ENCODE measurements around the gene PSME1.

Gene PSME1

GRCh38 chr14:24147761-24148428 is 11.9 kb downstream of the PSME1 start:
- no peak for DNase-seq

- no peak for DNase-seq
Observed at GRCh38 chr14:24149302-24149969, 13.4 kb downstream of the PSME1 start.

DNA sequence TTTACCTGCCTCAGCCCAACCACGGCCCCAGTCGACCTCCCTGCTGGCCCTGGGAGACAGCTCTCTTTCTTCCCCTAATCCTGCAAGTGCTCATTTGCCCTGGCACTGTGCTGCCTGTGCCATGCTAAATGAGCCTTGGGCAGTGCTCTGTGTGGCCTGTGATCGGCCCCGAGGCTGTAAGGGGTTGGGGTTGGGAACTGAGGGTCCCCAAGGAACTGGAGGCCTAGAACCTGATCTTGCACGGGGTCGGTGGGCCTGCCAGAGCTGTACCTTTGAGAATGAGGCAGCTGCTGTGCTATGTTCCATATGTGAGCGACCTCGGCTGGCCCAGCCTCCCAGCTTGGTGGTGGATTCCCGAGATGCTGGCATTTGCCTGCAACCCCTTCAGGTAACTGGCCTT is 14.1 kb downstream of the PSME1 start:
- DNase-seq = no peak

DNA sequence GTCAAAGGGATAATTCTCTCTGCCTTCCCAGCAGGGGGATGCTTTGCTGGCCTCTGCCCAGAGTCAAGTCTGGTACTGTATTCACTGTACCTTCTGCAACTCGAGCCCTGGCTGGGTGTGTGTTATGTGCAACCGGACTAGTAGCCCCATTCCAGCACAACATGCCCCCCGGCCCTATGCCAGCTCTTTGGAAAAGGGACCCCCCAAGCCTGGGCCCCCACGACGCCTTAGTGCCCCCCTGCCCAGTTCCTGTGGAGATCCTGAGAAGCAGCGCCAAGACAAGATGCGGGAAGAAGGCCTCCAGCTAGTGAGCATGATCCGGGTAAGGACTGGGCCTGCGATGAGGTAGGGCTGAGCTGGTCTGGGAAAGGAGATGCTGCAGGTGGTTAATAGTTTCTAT is 14.6 kb downstream of the PSME1 start:
- DNase-seq = no peak

- DNase-seq = no peak
Observed at GRCh38 chr14:24150993-24151392, 15.0 kb downstream of the PSME1 start.

GRCh38 chr14:24151404-24152080 is 15.5 kb downstream of the PSME1 start:
- DNase-seq = no peak

GRCh38 chr14:24155100-24155499 is 19.1 kb downstream of the PSME1 start:
- no peak for DNase-seq

- no peak for DNase-seq
Observed at GRCh38 chr14:24156840-24157239, 20.8 kb downstream of the PSME1 start.

GRCh38 chr14:24157331-24157730 is 21.3 kb downstream of the PSME1 start:
- no peak for DNase-seq

DNA sequence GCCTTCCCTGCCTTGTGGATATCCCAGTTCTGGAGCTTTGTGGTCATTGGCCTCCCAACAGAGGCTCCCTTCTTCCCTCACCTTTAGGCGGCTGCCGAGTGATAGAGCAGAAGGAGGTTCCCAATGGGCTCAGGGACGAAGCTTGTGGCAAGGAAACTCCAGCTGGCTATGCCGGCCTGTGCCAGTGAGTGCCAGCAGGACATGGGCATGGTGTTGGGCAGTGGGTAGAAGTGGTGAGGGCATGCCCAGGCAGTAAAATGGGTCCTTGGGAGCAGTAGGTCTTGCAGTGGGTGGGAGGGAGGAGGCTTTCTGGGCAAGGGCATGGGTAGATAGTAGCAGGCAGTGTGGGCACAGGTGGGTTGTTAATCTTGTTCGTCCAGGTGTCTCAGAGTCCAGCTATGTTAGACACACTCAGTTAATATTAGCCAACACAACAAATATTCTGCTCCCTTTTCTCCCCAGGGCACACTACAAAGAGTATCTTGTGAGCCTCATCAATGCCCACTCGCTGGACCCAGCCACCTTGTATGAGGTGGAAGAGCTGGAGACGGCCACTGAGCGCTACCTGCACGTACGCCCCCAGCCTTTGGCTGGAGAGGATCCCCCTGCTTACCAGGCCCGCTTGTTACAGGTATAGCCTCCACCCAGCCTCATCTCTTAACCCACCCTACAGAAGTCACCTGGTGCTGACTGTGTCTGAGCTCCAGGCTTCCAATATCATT is 23.9 kb downstream of the PSME1 start:
- no peak for DNase-seq

DNA sequence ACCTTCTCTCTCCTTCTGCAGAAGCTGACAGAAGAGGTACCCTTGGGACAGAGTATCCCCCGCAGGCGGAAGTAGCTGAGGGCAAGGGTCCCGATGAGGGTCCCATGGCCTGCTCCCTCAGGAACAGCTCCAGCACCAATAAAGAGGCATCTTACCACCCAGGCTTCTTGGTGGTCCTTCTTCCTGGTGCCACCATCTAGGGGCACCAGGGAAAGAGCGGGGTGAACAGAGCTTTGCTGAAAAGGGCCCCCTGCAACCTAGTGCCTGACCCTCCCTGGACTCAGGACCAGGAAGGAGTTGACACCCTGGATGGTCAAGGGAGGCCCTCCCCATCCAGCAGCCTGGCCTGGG is 24.5 kb downstream of the PSME1 start:
- DNase-seq = no peak

GRCh38 chr14:24160850-24161804 is 25.1 kb downstream of the PSME1 start, which contains the start of gene IRF9:
TSS of gene IRF9 (plus strand) at chr14:24161265. CDS start at chr14:24162145, 880 bp downstream.
- peak; percentile 98 for DNase-seq

DNA sequence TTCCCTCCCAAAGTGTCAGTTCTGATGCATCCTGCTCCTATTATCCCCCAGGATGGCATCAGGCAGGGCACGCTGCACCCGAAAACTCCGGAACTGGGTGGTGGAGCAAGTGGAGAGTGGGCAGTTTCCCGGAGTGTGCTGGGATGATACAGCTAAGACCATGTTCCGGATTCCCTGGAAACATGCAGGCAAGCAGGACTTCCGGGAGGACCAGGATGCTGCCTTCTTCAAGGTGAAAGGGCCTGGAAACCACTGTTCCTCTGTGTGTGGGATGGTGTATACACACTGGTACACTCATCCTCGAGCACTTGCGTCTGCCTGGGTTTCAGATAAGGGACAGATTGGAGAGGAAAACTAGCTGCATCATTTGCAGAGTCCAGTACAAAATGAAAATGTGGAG is 26.1 kb downstream of the PSME1 start:
- DNase-seq = peak; percentile 8

- no peak for DNase-seq
Observed at GRCh38 chr14:24164518-24164991, 28.6 kb downstream of the PSME1 start.

DNA sequence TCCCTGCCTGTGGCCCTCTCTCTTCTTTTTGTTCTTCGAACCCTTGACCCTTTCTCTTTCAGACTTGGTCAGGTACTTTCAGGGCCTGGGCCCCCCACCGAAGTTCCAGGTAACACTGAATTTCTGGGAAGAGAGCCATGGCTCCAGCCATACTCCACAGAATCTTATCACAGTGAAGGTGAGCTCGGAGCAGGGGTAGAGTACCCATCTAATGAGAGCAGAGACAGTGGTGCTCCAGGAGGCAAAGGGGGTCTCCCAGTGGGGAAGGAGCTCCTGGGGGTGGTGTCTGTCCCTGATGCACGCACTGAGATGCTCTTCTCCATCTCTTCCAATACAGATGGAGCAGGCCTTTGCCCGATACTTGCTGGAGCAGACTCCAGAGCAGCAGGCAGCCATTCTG is 29.8 kb downstream of the PSME1 start:
- no peak for DNase-seq

GRCh38 chr14:24167469-24168114 is 31.6 kb downstream of the PSME1 start:
- no peak for DNase-seq

GRCh38 chr14:24171422-24172260 is 35.6 kb downstream of the PSME1 start, which contains the start of gene REC8:
TSS of gene REC8 (plus strand) at chr14:24172080. CDS start at chr14:24172553, 473 bp downstream.
- DNase-seq = peak; percentile 80

GRCh38 chr14:24172261-24172860 is 36.4 kb downstream of the PSME1 start:
- DNase-seq = no peak

- no peak for DNase-seq
Observed at GRCh38 chr14:24172871-24173281, 36.9 kb downstream of the PSME1 start.

DNA sequence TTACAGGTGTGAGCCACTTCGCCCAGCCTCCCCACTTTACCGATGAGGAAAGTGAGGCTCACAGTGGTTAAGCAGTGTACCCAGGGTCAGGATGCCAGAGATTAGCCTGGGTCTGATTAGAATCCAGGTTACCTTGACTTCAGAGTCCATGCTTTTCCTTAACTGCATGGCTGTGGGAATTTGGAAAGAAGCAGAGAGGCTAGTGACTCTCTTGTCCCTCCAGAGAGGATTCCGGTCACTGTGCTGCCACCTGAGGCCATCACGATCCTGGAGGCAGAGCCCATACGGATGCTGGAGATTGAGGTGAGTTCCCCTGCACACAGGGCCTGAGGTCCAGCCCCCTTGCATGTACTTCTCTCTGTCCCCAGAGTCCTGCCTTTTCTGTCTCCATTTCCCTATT is 40.6 kb downstream of the PSME1 start:
- DNase-seq = no peak
